Lung (tissue), 12 donors: Measurements from ENCODE around the gene NFIA. TPM values are rescaled to one million over a fixed set of nuclear protein-coding genes. Genes with fewer than 3 reads are reported as not detected.

ENCODE experiments used
- ATAC-seq: fragments of 200-7000 bp; cut with Tn5 transposase; one replicate; pipeline ENCODE4 v1.9.1; 2020; ENCODE audit warnings: moderate number of reproducible peaks; ENCODE audit not compliant: insufficient read depth, low FRiP score
- DNase-seq, 3 donors: peaks; one replicate each; pipeline ENCODE4 v3.0.0-alpha.2; 2013 to 2017
- H3K27ac ChIP-seq, 2 donors: one replicate each; pipeline ENCODE4 v1.5.1; 2013; ENCODE audit warnings: mild to moderate bottlenecking in 2 of 2, moderate library complexity in 2 of 2, control low read depth in 1 of 2, inconsistent platforms in 1 of 2, low read depth in 1 of 2, low read length in 1 of 2
- H3K27me3 ChIP-seq, 3 donors: one replicate each; pipeline ENCODE4 v1.5.1; 2013; ENCODE audit warnings: low read length in 2 of 3; ENCODE audit not compliant: control insufficient read depth in 3 of 3, insufficient read depth in 3 of 3
- H3K36me3 ChIP-seq, 4 donors: one replicate each; pipeline ENCODE4 v1.5.1; 2013; ENCODE audit warnings: low read length in 4 of 4, mild to moderate bottlenecking in 1 of 4, moderate library complexity in 1 of 4; ENCODE audit not compliant: control insufficient read depth in 4 of 4, insufficient read depth in 4 of 4
- H3K4me1 ChIP-seq, 5 donors: one replicate each; pipeline ENCODE4 v1.5.1; 2013; ENCODE audit warnings: low read length in 5 of 5, mild to moderate bottlenecking in 2 of 5, moderate library complexity in 1 of 5; ENCODE audit not compliant: control insufficient read depth in 5 of 5, insufficient read depth in 5 of 5
- H3K4me3 ChIP-seq: one replicate; pipeline ENCODE4 v1.5.1; 2013; ENCODE audit warnings: mild to moderate bottlenecking, control low read depth, moderate library complexity
- H3K9ac ChIP-seq, 2 donors: one replicate each; pipeline ENCODE4 v1.5.1; 2013; ENCODE audit warnings: low read length in 2 of 2, control low read depth in 1 of 2; ENCODE audit not compliant: insufficient read depth in 1 of 2
- H3K9me3 ChIP-seq, 4 donors: one replicate each; pipeline ENCODE4 v1.5.1; 2013; ENCODE audit warnings: low read length in 3 of 4, mild to moderate bottlenecking in 1 of 4, moderate library complexity in 1 of 4; ENCODE audit not compliant: control insufficient read depth in 4 of 4, insufficient read depth in 3 of 4
- CTCF ChIP-seq: IDR thresholded peaks from 2 replicates; pipeline ENCODE4 v1.5.1; 2012; ENCODE audit warnings: mild to moderate bottlenecking; ENCODE audit errors: control extremely low read depth, extremely low read depth
- WGBS, 2 donors: extraction: QIAGEN DNeasy Blood & Tissue Kit; methylation state at CpG; one replicate each; pipeline ENCODE4 v1.1.7; 2013; 5-methylcytosine and 5-hydroxymethylcytosine counted together
- polyA plus RNA-seq, 2 donors: library from polyadenylated mRNA; stranded (reverse); fragments of 200-250 nt; gene quantifications; one replicate each; pipeline ENCODE4 v1.2.1, GENCODE V29; 2013
- total RNA-seq, 2 donors: library from RNA; depleted of rRNA in 1 of 2; stranded (reverse); fragments of >200 nt in 1 of 2; gene quantifications; one replicate each; pipeline ENCODE4 v1.2.1, GENCODE V29; 2014 to 2021
- donor health status: control.
- donor health status: control.
- donor health status: Bipolar disorder and iron deficiency.
- donor health status: healthy.
- donor health status: DM: yes; HTN: yes; CAD: no.

Gene NFIA
- total and polyA plus RNA-seq, 4 donors, result 3.0 to 63.4 (median 34.2) TPM

GRCh38 chr1:61220536-61220935 lies 138.2 kb downstream of the NFIA start:
- no peak overlapping the region for H3K4me3 ChIP-seq
- H3K9me3 ChIP-seq, result no peaks in the 10 kb centered on the region
- peaks cover 0 to 30% (median 15%) of the 10 kb centered on the region in 5 donors for H3K4me1 ChIP-seq
- H3K27me3 ChIP-seq, result no peaks in the 10 kb centered on the region
- H3K36me3 ChIP-seq, result peaks cover 0 to 2% (median 0%) of the 10 kb centered on the region in 4 donors
- ATAC-seq, result no peak
- H3K27ac ChIP-seq, result no peak overlapping the region
- DNase-seq, result no peak
- no peak overlapping the region for H3K9ac ChIP-seq
- TF ChIP-seq CTCF, result no peak
- WGBS, 2 donors, result 77 to 92% methylated on average over 2 of the region's 2 CpGs

- Histone ChIP-seq H3K4me3 (no peak overlapping the region), H3K27me3 (no peaks in the 10 kb centered on the region), H3K36me3 (peaks cover 0 to 2% (median 0%) of the 10 kb centered on the region in 4 donors), H3K9me3 (no peaks in the 10 kb centered on the region), H3K9ac (no peak overlapping the region), H3K4me1 (peaks cover under 1 to 31% (median 15%) of the 10 kb centered on the region in 5 donors), H3K27ac (no peak overlapping the region)
- no peak for TF ChIP-seq CTCF
- WGBS, 2 donors, result 63 to 80% methylated on average over 4 of the region's 4 CpGs
- no peak for ATAC-seq
- DNase-seq, result peak in 1 of 3 donors; percentile 25
These were observed 139.3 kb downstream of the NFIA start for GRCh38 chr1:61221642-61222041.

GRCh38 chr1:61222240-61222639 lies 139.9 kb downstream of the NFIA start:
- TF ChIP-seq CTCF, result no peak
- H3K27ac ChIP-seq, result no peak overlapping the region
- ATAC-seq (no peak), DNase-seq (no peak)
- peaks cover 2 to 37% (median 15%) of the 10 kb centered on the region in 5 donors for H3K4me1 ChIP-seq
- H3K9ac ChIP-seq, result no peak overlapping the region
- no peaks in the 10 kb centered on the region for H3K9me3 ChIP-seq
- peaks cover 0 to 2% (median 0%) of the 10 kb centered on the region in 4 donors for H3K36me3 ChIP-seq
- 93 to 96% methylated on average over 2 of the region's 2 CpGs for WGBS, 2 donors
- no peak overlapping the region for H3K4me3 ChIP-seq
- H3K27me3 ChIP-seq, result no peaks in the 10 kb centered on the region

GRCh38 chr1:61223140-61223539 lies 140.8 kb downstream of the NFIA start:
- H3K4me1 ChIP-seq, result peaks cover 2 to 37% (median 15%) of the 10 kb centered on the region in 5 donors
- no peak overlapping the region for H3K27ac ChIP-seq
- no peak for TF ChIP-seq CTCF
- no peaks in the 10 kb centered on the region for H3K9me3 ChIP-seq
- no peak overlapping the region for H3K4me3 ChIP-seq
- peaks cover 0 to 1% (median 0%) of the 10 kb centered on the region in 4 donors for H3K36me3 ChIP-seq
- no peak overlapping the region for H3K9ac ChIP-seq
- no peaks in the 10 kb centered on the region for H3K27me3 ChIP-seq
- DNase-seq, result no peak
- ATAC-seq, result no peak
